Bronchial epithelial cell (primary cell): ENCODE measurements around the gene UST. TPM values are rescaled to one million over a fixed set of nuclear protein-coding genes. Genes with fewer than 3 reads are reported as not detected.

Experiments used
- DNase-seq: peaks from one replicate; pipeline ENCODE4 v3.0.0-alpha.2; 2010; ENCODE audit warnings: low read depth
- FAIRE-seq: peaks from 2 replicates; lab custom pipeline; 2011; peaks lifted over from hg19 to GRCh38; lab: Jason Lieb, UNC
- H3K27me3 ChIP-seq: 2 replicates; pipeline ENCODE4 v1.5.1; 2011; ENCODE audit warnings: low read length; ENCODE audit not compliant: control insufficient read depth, insufficient read depth
- H3K36me3 ChIP-seq: 2 replicates; pipeline ENCODE4 v1.5.1; 2011; ENCODE audit warnings: low read length; ENCODE audit not compliant: control insufficient read depth, insufficient read depth
- H3K4me3 ChIP-seq: 2 replicates; pipeline ENCODE4 v1.5.1; 2011; ENCODE audit warnings: mild to moderate bottlenecking, low read depth, low read length, control low read depth
- total RNA-seq: library from RNA; depleted of rRNA; stranded (reverse); fragments of >200 nt; gene quantifications from 2 replicates; pipeline ENCODE4 v1.2.1, GENCODE V29; 2014
- TF ChIP-seq, protein P1 (sequence below): IDR thresholded peaks from 2 replicates; pipeline ENCODE4 v1.5.1; 2011; ENCODE audit warnings: mild to moderate bottlenecking, moderate library complexity, low read length, control low read depth, inconsistent platforms; ENCODE audit not compliant: insufficient read depth, severe bottlenecking

Gene UST
- total RNA-seq, 1 donor from 2014 or later: 18.7 TPM

GRCh38 chr6:148987982-148988381, 241.2 kb downstream of the UST start:
- FAIRE-seq (no peak), DNase-seq (no peak)
- TF ChIP-seq, protein P1, sequence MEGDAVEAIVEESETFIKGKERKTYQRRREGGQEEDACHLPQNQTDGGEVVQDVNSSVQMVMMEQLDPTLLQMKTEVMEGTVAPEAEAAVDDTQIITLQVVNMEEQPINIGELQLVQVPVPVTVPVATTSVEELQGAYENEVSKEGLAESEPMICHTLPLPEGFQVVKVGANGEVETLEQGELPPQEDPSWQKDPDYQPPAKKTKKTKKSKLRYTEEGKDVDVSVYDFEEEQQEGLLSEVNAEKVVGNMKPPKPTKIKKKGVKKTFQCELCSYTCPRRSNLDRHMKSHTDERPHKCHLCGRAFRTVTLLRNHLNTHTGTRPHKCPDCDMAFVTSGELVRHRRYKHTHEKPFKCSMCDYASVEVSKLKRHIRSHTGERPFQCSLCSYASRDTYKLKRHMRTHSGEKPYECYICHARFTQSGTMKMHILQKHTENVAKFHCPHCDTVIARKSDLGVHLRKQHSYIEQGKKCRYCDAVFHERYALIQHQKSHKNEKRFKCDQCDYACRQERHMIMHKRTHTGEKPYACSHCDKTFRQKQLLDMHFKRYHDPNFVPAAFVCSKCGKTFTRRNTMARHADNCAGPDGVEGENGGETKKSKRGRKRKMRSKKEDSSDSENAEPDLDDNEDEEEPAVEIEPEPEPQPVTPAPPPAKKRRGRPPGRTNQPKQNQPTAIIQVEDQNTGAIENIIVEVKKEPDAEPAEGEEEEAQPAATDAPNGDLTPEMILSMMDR: no peak
- Histone ChIP-seq H3K36me3 (no peaks in the 10 kb centered on the region), H3K4me3 (no peak overlapping the region), H3K27me3 (no peaks in the 10 kb centered on the region)

DNA sequence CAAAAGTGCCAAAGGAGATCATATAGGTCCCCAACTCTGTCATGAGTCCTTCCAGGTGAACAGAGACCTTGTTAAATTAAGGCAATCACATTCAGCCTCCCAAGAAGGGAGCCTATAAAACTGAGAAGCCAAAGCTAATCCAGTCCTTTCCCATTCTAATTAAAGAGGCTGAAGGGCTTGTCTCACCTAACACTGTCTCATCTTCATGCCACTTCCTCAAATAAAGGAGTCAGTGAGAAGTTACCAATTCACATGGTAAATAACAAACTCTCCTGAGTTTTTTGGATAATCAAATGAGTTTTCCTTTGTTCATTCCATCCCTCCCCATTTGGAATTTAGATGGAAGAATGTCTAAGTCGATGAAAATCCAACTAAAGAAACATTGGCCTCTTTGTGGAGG, 242.8 kb downstream of the UST start:
- Histone ChIP-seq H3K27me3 (no peaks in the 10 kb centered on the region), H3K4me3 (no peak overlapping the region), H3K36me3 (no peaks in the 10 kb centered on the region)
- DNase-seq (no peak), FAIRE-seq (no peak)
- TF ChIP-seq, protein P1: no peak

DNA sequence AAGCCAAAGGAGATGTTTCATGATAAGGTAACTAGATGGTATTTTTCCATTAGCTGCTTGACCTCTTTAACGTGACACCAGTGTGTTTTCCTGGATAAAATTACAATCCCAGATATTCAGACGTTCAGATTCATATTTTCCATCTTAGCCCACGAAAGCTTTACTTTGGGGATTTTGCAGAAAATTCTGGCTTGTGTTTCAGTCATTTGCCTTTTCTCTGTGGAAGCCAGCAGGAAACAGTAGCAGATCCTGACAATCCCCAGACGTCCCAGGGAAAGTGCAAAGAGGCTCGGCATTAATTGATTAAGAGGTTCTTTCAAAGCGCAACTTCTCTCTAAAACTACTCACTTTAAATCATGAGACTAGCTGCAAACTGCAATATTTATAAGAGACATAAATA, 243.6 kb downstream of the UST start:
- no peak overlapping the region for H3K4me3 ChIP-seq
- H3K27me3 ChIP-seq: no peaks in the 10 kb centered on the region
- H3K36me3 ChIP-seq: no peaks in the 10 kb centered on the region
- DNase-seq (no peak), FAIRE-seq (no peak)
- TF ChIP-seq, protein P1: no peak

GRCh38 chr6:148996815-148997214, 250.0 kb downstream of the UST start:
- TF ChIP-seq, protein P1: no peak
- DNase-seq: no peak
- FAIRE-seq: no peak
- H3K27me3 ChIP-seq: no peaks in the 10 kb centered on the region
- H3K4me3 ChIP-seq: no peak overlapping the region
- no peaks in the 10 kb centered on the region for H3K36me3 ChIP-seq

GRCh38 chr6:148997865-148998264, 251.0 kb downstream of the UST start:
- TF ChIP-seq, protein P1: no peak
- DNase-seq (no peak), FAIRE-seq (no peak)
- no peaks in the 10 kb centered on the region for H3K27me3 ChIP-seq
- H3K36me3 ChIP-seq: no peaks in the 10 kb centered on the region
- H3K4me3 ChIP-seq: no peak overlapping the region

- H3K27me3 ChIP-seq: no peaks in the 10 kb centered on the region
- no peak for FAIRE-seq
- DNase-seq: no peak
- H3K4me3 ChIP-seq: no peak overlapping the region
- H3K36me3 ChIP-seq: no peaks in the 10 kb centered on the region
- TF ChIP-seq, protein P1: no peak
Measured at GRCh38 chr6:148998704-148999103, 251.9 kb downstream of the UST start.
